Muscle of leg (tissue), 11 donors: Measurements from ENCODE around the gene LMNTD1. TPM values are rescaled to one million over a fixed set of nuclear protein-coding genes. Genes with fewer than 3 reads are reported as not detected.
A peak's percentile ranks its signal among the peaks of the same experiment; 100 is the strongest.
"Not testable (repeated sequence)": the region's sequence is repeated elsewhere in the genome, so short reads cannot be mapped to it uniquely, and the experiment has no call there.

Experiments used
- DNase-seq: peaks from one replicate; pipeline ENCODE4 v3.0.0; 2013
- H3K27ac ChIP-seq: one replicate; pipeline ENCODE4 v1.5.1; 2013; ENCODE audit warnings: mild to moderate bottlenecking, low read length, control low read depth
- H3K27me3 ChIP-seq: one replicate; pipeline ENCODE4 v1.6.1; 2013; ENCODE audit warnings: low read length; ENCODE audit not compliant: control insufficient read depth, insufficient read depth
- H3K36me3 ChIP-seq: one replicate; pipeline ENCODE4 v1.6.1; 2013; ENCODE audit warnings: low read length; ENCODE audit not compliant: control insufficient read depth, insufficient read depth
- H3K4me1 ChIP-seq: one replicate; pipeline ENCODE4 v1.6.1; 2013; ENCODE audit warnings: low read length; ENCODE audit not compliant: control insufficient read depth, insufficient read depth
- H3K4me3 ChIP-seq: one replicate; pipeline ENCODE4 v1.5.1; 2013; ENCODE audit warnings: low read length, control low read depth
- H3K9me3 ChIP-seq: replicated peaks from 2 replicates; pipeline ENCODE4 v1.6.1; 2013; ENCODE audit warnings: low read depth, low read length; ENCODE audit not compliant: control insufficient read depth
- WGBS: methylation state at CpG from one replicate; pipeline ENCODE4 v1.1.5; 2013; ENCODE audit warnings: missing lambda C conversion rate; ENCODE audit not compliant: insufficient coverage; 5-methylcytosine and 5-hydroxymethylcytosine counted together
- polyA plus RNA-seq, 8 donors: library from polyadenylated mRNA; unstranded; fragments of 120-200 nt; gene quantifications; one replicate each; pipeline versions ENCODE4 v1.2.1 to v1.2.3, GENCODE V29; 2013; ENCODE audit warnings: inconsistent platforms in 1 of 8, low replicate concordance in 1 of 8; ENCODE audit not compliant: insufficient read length in 8 of 8, insufficient read depth in 1 of 8
- total RNA-seq: library from RNA; stranded (reverse); fragments of 120-200 nt; gene quantifications from one replicate; pipeline ENCODE4 v1.2.4, GENCODE V29; 2013

Gene LMNTD1
- total and polyA plus RNA-seq, 9 donors, result 0.18 to 0.28 TPM; not detected in 7

DNA sequence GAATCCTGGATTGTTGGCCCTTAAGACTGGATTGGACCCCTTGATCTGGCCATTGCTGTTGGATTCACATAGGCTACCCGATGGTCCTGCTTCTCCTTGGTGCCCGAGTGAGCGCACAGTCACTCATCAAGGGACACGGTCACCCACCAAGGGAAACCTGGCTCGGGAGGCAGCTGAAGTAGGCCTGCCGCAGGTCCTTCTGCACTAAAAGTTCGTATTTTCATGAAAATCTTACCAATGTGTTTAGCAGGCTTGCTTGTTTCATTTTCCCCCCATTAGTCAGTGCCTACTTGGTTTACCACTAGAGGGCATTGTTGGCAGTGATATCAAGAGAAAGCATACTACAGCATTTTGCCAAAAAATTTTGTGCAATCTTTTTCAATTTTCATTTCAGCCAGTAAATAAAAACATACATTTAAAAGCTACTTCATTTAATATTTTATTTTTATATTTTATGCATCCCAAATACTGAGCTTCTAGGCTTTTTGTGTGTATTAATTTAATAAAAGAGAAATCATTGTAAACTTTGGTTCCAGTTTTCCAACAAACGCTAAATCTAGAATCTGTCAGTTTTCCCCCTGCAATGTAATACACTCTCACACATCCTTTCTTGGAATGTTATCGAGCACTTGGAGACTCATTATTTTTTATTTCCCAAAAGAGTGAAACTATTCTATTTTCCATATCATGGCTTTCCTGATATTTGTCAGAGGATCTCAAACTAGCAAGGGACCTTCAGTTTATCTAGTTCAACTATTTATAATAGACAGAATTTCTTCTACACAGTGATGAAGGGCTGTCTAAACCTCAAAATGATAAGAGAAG lies 116.7 kb downstream of the LMNTD1 start:
- H3K36me3 ChIP-seq, result no peaks in the 10 kb centered on the region
- no peak overlapping the region for H3K27ac ChIP-seq
- H3K9me3 ChIP-seq, result no peaks in the 10 kb centered on the region
- H3K4me3 ChIP-seq, result no peak overlapping the region
- H3K4me1 ChIP-seq, result peaks cover 2% of the 10 kb centered on the region
- 51% methylated on average over 3 of the region's 9 CpGs for WGBS
- peak; percentile 92 for DNase-seq
- no peaks in the 10 kb centered on the region for H3K27me3 ChIP-seq

GRCh38 chr12:25435431-25435830 lies 117.7 kb downstream of the LMNTD1 start:
- no peaks in the 10 kb centered on the region for H3K9me3 ChIP-seq
- no peak overlapping the region for H3K4me3 ChIP-seq
- no peak for DNase-seq
- no CpG with 5 or more reads among the region's 3 CpGs for WGBS
- H3K27me3 ChIP-seq, result no peaks in the 10 kb centered on the region
- no peak overlapping the region for H3K27ac ChIP-seq
- H3K4me1 ChIP-seq, result peaks cover 2% of the 10 kb centered on the region
- H3K36me3 ChIP-seq, result no peaks in the 10 kb centered on the region

DNA sequence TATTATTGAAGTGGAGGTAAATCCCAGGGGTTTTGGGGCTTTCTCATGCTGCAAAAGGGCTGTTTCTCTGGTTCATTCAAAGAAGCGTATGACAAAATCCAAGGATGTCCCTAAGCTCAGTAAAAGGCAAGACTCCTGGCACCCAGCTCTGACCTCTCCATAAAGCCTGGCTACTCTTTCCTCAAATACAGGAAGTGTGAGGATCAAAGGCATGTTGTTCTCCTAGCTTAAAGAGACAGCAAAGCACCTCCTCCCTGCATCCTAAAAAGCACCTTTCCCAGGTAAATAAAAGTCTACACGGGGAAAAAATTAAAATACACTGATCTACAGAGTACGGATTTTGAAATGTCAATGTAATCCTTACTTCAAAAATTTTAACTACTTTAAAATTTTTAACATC lies 118.6 kb downstream of the LMNTD1 start:
- peak; percentile 19 for DNase-seq
- Histone ChIP-seq H3K27ac (no peak overlapping the region), H3K9me3 (no peaks in the 10 kb centered on the region), H3K36me3 (no peaks in the 10 kb centered on the region), H3K4me1 (peaks cover 2% of the 10 kb centered on the region), H3K27me3 (no peaks in the 10 kb centered on the region), H3K4me3 (no peak overlapping the region)
- WGBS, result 57% methylated on average over 1 of the region's 3 CpGs

DNA sequence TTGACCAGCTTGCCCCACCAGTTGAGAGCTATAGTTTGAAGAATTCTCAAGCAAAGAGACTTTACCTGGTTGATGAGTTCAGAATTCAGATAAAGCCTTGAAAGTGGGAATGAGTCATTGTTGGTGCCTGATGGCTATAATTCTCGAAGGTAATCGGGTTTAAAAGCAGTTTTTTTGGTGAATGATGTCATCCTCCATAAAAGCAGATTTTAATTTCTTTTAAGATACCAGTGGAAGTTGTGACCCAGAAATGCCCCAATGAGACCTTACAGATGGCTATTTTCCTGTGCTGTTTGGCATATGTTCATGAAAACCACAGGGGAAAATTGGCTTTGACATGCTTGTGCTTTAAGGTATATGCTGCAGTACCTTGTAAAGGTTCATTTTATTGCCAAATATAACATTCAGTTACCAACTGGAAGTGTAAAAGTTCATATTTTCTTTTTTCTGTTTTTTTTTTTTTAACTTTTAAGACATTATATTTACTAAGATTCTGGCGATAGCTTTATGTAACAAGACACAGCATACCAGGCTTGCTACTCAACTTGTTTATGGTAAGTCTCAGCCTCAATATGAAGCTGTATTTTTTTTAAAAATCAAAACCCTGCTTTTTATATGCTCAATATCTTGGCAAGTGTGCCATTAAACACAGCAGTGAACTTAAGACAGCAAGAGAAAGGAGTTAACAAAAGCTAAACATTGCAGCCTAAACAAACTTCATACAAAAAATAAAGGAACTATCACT lies 119.3 kb downstream of the LMNTD1 start:
- H3K9me3 ChIP-seq, result no peaks in the 10 kb centered on the region
- peaks cover 2% of the 10 kb centered on the region for H3K4me1 ChIP-seq
- DNase-seq, result no peak
- no peak overlapping the region for H3K4me3 ChIP-seq
- H3K27me3 ChIP-seq, result no peaks in the 10 kb centered on the region
- H3K36me3 ChIP-seq, result no peaks in the 10 kb centered on the region
- WGBS, result no CpG with 5 or more reads among the region's 3 CpGs
- no peak overlapping the region for H3K27ac ChIP-seq

DNA sequence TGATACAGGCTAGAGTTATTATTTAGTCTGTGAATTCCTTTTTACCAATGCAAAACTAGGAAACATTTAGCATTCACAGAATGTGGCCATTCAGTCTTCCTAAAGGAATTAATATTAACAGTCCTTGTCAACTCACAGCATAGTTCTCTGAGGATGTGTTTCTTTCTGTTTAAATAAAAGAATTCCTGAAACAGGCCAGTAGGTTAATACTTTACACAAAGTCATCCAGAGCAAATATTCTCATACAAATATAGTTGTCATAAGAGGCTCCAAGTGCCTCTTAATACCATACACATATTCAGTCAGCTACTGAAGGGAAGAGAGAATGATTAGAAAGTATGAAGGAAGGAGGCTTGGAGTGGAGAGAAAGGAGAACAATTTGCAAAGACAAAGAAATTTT lies 120.1 kb downstream of the LMNTD1 start:
- no peak for DNase-seq
- Histone ChIP-seq H3K9me3 (no peaks in the 10 kb centered on the region), H3K4me3 (no peak overlapping the region), H3K36me3 (no peaks in the 10 kb centered on the region), H3K4me1 (peaks cover 2% of the 10 kb centered on the region), H3K27ac (no peak overlapping the region), H3K27me3 (no peaks in the 10 kb centered on the region)

GRCh38 chr12:25427337-25428249 lies 125.5 kb downstream of the LMNTD1 start:
- Histone ChIP-seq H3K27ac (no peak overlapping the region), H3K27me3 (no peaks in the 10 kb centered on the region), H3K9me3 (no peaks in the 10 kb centered on the region), H3K36me3 (no peaks in the 10 kb centered on the region), H3K4me1 (peaks cover 7% of the 10 kb centered on the region), H3K4me3 (no peak overlapping the region)
- DNase-seq, result no peak
- WGBS, result no CpG with 5 or more reads among the region's 2 CpGs

GRCh38 chr12:25426821-25427220 lies 126.3 kb downstream of the LMNTD1 start:
- not testable (repeated sequence) for H3K36me3 ChIP-seq, DNase-seq, H3K27ac ChIP-seq, H3K9me3 ChIP-seq, H3K4me1 ChIP-seq, H3K27me3 ChIP-seq, H3K4me3 ChIP-seq
- 97% methylated on average over 3 of the region's 6 CpGs for WGBS
